Liver (tissue), 3 donors: Measurements from ENCODE around the gene RNU5D-1.

ENCODE experiments used
- CTCF ChIP-seq: fragments of 150-350 bp; IDR thresholded peaks from 2 replicates; pipeline ENCODE4 v1.5.1; 2017; ENCODE audit warnings: improper control_type of control experiment, low read depth, low read length; ENCODE audit not compliant: missing input control
- RAD21 ChIP-seq, 2 donors: IDR thresholded peaks; 2 replicates each; pipeline ENCODE4 v1.6.1; 2016; ENCODE audit warnings: antibody characterized with exemption in 2 of 2, mild to moderate bottlenecking in 2 of 2
- RXRA ChIP-seq, 2 donors: IDR thresholded peaks; 2 replicates each; pipeline ENCODE4 v1.6.1; 2017 to 2018; ENCODE audit warnings: antibody characterized with exemption in 2 of 2, mild to moderate bottlenecking in 1 of 2
- TAF1 ChIP-seq: conservative IDR thresholded peaks from 2 replicates; pipeline ENCODE4 v1.6.1; 2016; ENCODE audit warnings: antibody characterized with exemption, mild to moderate bottlenecking
- donor health status: healthy.
- donor health status: healthy.

- no peak for TF ChIP-seq CTCF
- TF ChIP-seq RAD21 (IDR thresholded peaks at IDR 0.05) = no peak
- no peak for TF ChIP-seq TAF1
- TF ChIP-seq RXRA (IDR thresholded peaks at IDR 0.05) = no peak
These were observed 28.1 kb upstream of the RNU5D-1 start for GRCh38 chr1:44759077-44759476.
